Endothelial cell of umbilical vein (primary cell): ENCODE measurements around the gene PRDM16.

ENCODE experiments used
- CTCF ChIP-seq, 2 donors: IDR thresholded peaks; 1 replicate in 1 of 2; 2 replicates in 1 of 2; pipeline ENCODE4 v1.5.1; 2011; ENCODE audit warnings: low read length in 2 of 2, mild to moderate bottlenecking in 2 of 2, moderate library complexity in 2 of 2, control low read depth in 1 of 2, inconsistent platforms in 1 of 2, low read depth in 1 of 2; ENCODE audit not compliant: insufficient read depth in 1 of 2; ENCODE audit errors: extremely low read depth in 1 of 2
- EZH2 ChIP-seq: IDR thresholded peaks from 2 replicates; pipeline ENCODE4 v1.6.1; 2012; ENCODE audit warnings: borderline replicate concordance, low read depth, mild to moderate bottlenecking, moderate library complexity, low read length, inconsistent platforms; ENCODE audit not compliant: severe bottlenecking
- MAX ChIP-seq: IDR thresholded peaks from 2 replicates; pipeline ENCODE4 v1.6.1; 2011; ENCODE audit not compliant: insufficient read depth, insufficient read length
- MYC ChIP-seq: IDR thresholded peaks from one replicate; pipeline ENCODE4 v1.6.1; 2011; ENCODE audit warnings: mild to moderate bottlenecking, low read depth, low read length
- POLR2A ChIP-seq: IDR thresholded peaks from 2 replicates; pipeline ENCODE4 v1.6.1; 2012; ENCODE audit warnings: low read depth, mild to moderate bottlenecking, control low read depth, low read length
- POLR2AphosphoS5 ChIP-seq: IDR thresholded peaks from 2 replicates; pipeline ENCODE4 v1.6.1; 2012; ENCODE audit warnings: low read depth, mild to moderate bottlenecking, control low read depth, low read length, moderate library complexity; ENCODE audit not compliant: insufficient read depth

- no peak for TF ChIP-seq CTCF (IDR thresholded peaks at IDR 0.05; ENCODE audit: extremely low read depth in 1 of 2, insufficient read depth in 1 of 2, low read depth in 1 of 2, low read length in 2 of 2)
- TF ChIP-seq POLR2AphosphoS5: no peak
- no peak for TF ChIP-seq MYC
- no peak for TF ChIP-seq POLR2A
- no peak for TF ChIP-seq MAX
- no peak for TF ChIP-seq EZH2
These were observed 148.2 kb downstream of the PRDM16 start for GRCh38 chr1:3217181-3217641.
